Measurements from ENCODE around the gene ICAM4. TPM values are rescaled to one million over a fixed set of nuclear protein-coding genes. Genes with fewer than 3 reads are reported as not detected.
A peak's percentile ranks its signal among the peaks of the same experiment; 100 is the strongest.

Gene ICAM4
- total and polyA plus RNA-seq, 9 of the 15 experiments (the other 6 are each of a cell fraction or from before 2014, with no cell fraction given), result 14.1 to 86.1 (median 29.6) TPM

DNA sequence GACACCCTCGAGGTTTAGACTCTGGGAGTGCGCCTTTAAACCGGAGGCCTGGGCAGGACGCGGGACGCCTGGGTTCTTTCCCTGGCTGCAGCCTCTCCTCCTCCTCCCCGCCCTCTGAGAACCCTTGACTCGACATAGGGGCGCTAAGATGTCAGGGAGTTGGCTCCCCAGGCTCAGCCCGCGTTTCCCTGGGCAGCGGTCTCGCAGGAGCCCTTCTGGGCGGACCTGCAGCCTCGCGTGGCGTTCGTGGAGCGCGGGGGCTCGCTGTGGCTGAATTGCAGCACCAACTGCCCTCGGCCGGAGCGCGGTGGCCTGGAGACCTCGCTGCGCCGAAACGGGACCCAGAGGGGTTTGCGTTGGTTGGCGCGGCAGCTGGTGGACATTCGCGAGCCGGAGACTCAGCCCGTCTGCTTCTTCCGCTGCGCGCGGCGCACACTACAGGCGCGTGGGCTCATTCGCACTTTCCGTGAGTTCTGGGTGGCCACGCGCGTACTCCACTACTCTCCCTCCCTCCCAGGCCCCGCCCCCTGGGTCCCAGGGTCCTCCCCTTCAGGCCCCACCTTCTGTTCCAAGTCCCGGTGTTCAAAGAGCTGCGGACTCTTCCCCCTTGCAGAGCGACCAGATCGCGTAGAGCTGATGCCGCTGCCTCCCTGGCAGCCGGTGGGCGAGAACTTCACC is 4.3 kb downstream of the ICAM4 start (continued):
- TF ChIP-seq, protein P1, sequence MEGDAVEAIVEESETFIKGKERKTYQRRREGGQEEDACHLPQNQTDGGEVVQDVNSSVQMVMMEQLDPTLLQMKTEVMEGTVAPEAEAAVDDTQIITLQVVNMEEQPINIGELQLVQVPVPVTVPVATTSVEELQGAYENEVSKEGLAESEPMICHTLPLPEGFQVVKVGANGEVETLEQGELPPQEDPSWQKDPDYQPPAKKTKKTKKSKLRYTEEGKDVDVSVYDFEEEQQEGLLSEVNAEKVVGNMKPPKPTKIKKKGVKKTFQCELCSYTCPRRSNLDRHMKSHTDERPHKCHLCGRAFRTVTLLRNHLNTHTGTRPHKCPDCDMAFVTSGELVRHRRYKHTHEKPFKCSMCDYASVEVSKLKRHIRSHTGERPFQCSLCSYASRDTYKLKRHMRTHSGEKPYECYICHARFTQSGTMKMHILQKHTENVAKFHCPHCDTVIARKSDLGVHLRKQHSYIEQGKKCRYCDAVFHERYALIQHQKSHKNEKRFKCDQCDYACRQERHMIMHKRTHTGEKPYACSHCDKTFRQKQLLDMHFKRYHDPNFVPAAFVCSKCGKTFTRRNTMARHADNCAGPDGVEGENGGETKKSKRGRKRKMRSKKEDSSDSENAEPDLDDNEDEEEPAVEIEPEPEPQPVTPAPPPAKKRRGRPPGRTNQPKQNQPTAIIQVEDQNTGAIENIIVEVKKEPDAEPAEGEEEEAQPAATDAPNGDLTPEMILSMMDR (IDR thresholded peaks at IDR 0.05 in 2 of 3, conservative IDR thresholded peaks at IDR 0.05 in 1 of 3; ENCODE audit: insufficient read depth in 2 of 3, low read depth in 1 of 3, low read length in 3 of 3), result no peak
- TF ChIP-seq, protein P2, sequence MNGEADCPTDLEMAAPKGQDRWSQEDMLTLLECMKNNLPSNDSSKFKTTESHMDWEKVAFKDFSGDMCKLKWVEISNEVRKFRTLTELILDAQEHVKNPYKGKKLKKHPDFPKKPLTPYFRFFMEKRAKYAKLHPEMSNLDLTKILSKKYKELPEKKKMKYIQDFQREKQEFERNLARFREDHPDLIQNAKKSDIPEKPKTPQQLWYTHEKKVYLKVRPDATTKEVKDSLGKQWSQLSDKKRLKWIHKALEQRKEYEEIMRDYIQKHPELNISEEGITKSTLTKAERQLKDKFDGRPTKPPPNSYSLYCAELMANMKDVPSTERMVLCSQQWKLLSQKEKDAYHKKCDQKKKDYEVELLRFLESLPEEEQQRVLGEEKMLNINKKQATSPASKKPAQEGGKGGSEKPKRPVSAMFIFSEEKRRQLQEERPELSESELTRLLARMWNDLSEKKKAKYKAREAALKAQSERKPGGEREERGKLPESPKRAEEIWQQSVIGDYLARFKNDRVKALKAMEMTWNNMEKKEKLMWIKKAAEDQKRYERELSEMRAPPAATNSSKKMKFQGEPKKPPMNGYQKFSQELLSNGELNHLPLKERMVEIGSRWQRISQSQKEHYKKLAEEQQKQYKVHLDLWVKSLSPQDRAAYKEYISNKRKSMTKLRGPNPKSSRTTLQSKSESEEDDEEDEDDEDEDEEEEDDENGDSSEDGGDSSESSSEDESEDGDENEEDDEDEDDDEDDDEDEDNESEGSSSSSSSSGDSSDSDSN (IDR thresholded peaks at IDR 0.05; ENCODE audit: borderline replicate concordance in 1 of 2, low read depth in 2 of 2, low read length in 2 of 2), result peak in 1 of 2 experiments; percentile 44; a peak in 1 of 4 replicates
- TF ChIP-seq, protein P3, sequence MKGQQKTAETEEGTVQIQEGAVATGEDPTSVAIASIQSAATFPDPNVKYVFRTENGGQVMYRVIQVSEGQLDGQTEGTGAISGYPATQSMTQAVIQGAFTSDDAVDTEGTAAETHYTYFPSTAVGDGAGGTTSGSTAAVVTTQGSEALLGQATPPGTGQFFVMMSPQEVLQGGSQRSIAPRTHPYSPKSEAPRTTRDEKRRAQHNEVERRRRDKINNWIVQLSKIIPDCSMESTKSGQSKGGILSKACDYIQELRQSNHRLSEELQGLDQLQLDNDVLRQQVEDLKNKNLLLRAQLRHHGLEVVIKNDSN (CRISPR knock-in tag; IDR thresholded peaks at IDR 0.05), result 0 out of 2 replicates have a peak, but pooled peaks have one; percentile 17
- TF ChIP-seq TAF9B (IDR thresholded peaks at IDR 0.05; ENCODE audit: partially characterized antibody) (peak; percentile 58), MYC (IDR thresholded peaks at IDR 0.05; ENCODE audit: low read depth, low read length) (peak; percentile 25; the same call in 1 of the 2 replicates), MYC (CRISPR knock-in tag; IDR thresholded peaks at IDR 0.05; ENCODE audit: borderline replicate concordance, low read depth) (no peak), ZNF212 (CRISPR knock-in tag; IDR thresholded peaks at IDR 0.05) (no peak), ZNF324 (CRISPR knock-in tag; IDR thresholded peaks at IDR 0.05) (no peak), MCM7 (IDR thresholded peaks at IDR 0.05) (no peak), JUND (IDR thresholded peaks at IDR 0.05; ENCODE audit: borderline replicate concordance, low read depth, low read length) (0 out of 2 replicates have a peak, but pooled peaks have one; percentile 32), JUND (tag; IDR thresholded peaks at IDR 0.05; ENCODE audit: borderline replicate concordance, low read depth, low read length) (no peak), ZNF24 (IDR thresholded peaks at IDR 0.05) (no peak), ZNF431 (CRISPR knock-in tag; IDR thresholded peaks at IDR 0.05) (no peak; the same call in 1 of the 2 replicates), PHF8 (IDR thresholded peaks at IDR 0.05; ENCODE audit: borderline replicate concordance, low read length) (peak; percentile 66; the same call in 1 of the 2 replicates), SPI1 (IDR thresholded peaks at IDR 0.05; ENCODE audit: borderline replicate concordance, low read depth, low read length) (no peak), THRAP3 (IDR thresholded peaks at IDR 0.05; ENCODE audit: borderline replicate concordance) (0 out of 2 replicates have a peak, but pooled peaks have one; percentile 10), ARHGAP35 (IDR thresholded peaks at IDR 0.05; ENCODE audit: partially characterized antibody) (no peak)
- TF ChIP-seq, protein P4, sequence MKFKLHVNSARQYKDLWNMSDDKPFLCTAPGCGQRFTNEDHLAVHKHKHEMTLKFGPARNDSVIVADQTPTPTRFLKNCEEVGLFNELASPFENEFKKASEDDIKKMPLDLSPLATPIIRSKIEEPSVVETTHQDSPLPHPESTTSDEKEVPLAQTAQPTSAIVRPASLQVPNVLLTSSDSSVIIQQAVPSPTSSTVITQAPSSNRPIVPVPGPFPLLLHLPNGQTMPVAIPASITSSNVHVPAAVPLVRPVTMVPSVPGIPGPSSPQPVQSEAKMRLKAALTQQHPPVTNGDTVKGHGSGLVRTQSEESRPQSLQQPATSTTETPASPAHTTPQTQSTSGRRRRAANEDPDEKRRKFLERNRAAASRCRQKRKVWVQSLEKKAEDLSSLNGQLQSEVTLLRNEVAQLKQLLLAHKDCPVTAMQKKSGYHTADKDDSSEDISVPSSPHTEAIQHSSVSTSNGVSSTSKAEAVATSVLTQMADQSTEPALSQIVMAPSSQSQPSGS (CRISPR knock-in tag; IDR thresholded peaks at IDR 0.05), result no peak
- TF ChIP-seq, protein P5, sequence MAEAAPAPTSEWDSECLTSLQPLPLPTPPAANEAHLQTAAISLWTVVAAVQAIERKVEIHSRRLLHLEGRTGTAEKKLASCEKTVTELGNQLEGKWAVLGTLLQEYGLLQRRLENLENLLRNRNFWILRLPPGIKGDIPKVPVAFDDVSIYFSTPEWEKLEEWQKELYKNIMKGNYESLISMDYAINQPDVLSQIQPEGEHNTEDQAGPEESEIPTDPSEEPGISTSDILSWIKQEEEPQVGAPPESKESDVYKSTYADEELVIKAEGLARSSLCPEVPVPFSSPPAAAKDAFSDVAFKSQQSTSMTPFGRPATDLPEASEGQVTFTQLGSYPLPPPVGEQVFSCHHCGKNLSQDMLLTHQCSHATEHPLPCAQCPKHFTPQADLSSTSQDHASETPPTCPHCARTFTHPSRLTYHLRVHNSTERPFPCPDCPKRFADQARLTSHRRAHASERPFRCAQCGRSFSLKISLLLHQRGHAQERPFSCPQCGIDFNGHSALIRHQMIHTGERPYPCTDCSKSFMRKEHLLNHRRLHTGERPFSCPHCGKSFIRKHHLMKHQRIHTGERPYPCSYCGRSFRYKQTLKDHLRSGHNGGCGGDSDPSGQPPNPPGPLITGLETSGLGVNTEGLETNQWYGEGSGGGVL (CRISPR knock-in tag; IDR thresholded peaks at IDR 0.05), result no peak
